NCI-H2196 treated with DMSO at 0.1 percent for 48 hours (cell line): Measurements from ENCODE around the gene INPP5A.

ENCODE experiments used
- DNase-seq: peaks from one replicate; lab custom pipeline; 2025; ENCODE audit not compliant: unreplicated experiment; lab: John Stamatoyannopoulos, UW

The INPP5A gene

GRCh38 chr10:132534391-132535064 is 3.1 kb upstream of the INPP5A start:
- DNase-seq, result no peak

DNA sequence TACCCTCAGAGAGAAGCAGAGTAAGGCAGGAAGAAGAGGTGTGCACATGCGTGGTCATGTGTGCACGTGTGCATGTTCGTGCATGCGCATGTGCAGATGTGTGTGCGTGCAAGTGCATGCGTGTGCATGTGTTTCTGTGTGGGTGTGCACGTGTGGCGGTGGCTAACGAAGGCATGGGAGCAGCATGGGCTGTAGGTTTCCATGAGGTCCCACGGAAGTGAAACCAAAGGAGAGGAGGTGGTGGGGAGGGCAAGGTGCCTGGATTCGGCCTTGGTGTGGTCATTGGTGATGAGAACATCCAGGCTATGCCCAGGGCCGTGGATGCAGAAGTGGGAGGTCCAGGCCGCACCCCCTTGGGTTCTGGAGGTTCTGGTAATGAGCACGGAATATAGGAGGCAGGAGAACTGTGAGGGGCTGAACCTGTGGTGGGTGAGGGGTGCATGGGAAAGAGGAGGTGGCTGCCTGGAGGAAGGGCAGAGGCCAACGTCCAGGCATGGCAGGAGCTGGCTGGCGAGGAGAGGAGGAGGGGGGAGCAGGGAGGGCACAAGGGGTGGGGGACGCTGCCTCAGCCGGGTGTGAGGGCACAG is 2.4 kb upstream of the INPP5A start:
- DNase-seq, result no peak

- no peak for DNase-seq
Observed at GRCh38 chr10:132536241-132536876, 1.2 kb upstream of the INPP5A start.

GRCh38 chr10:132536877-132537683 is 507 bp upstream of the INPP5A start:
- no peak for DNase-seq

GRCh38 chr10:132538031-132538789 is 623 bp downstream of the INPP5A start:
- DNase-seq, result no peak

DNA sequence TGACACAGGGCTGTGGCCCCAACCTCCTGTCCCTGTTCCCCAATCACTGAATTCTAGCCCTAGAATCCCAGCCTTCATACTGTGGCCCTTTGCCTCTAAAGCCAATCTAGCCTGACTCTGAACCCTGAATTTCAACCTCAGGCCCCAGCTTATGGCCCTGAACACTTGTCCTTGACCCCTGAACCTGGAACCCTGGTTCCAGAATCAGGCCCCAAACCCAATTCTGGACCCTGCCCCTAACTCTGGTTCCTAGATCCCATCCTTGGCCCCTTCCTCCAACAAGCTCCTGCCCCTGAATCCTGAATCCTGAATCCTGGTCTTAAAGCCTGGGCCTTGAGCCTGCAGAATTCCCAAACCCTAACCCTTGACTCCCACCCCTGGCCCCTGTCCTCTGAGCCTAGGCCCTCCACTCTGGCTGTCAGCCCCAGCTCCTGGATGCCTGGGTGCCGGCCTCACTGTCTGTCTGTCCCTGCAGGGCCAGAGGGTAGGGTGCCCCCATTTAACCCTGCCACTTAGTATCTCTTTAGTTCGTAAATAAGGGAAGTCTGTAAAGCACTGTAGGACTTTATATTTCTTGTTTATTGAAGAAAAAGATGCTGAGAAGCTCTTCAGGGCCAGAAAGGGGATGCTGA is 1.3 kb downstream of the INPP5A start:
- DNase-seq, result no peak

DNA sequence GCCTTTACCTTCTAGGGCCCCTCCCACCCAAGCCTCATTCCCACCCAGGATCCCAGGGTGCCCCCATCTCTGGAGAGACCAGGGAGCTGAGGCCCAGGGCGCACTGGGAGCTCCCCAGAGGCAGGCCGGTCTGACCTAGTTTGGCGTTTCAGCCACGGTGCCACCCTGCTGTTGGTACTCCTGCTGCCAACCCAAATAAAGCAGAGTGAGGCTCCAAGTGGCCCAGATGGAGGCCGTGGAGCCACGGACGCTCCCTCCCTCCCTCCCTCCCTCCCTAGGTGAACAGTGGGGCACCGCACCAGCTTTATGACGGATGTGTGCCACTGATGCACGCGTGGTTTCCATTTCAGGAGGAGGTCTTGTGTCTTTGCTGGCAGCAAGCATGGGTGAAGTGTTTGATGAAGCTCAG is 1.8 kb downstream of the INPP5A start:
- DNase-seq, result no peak

DNA sequence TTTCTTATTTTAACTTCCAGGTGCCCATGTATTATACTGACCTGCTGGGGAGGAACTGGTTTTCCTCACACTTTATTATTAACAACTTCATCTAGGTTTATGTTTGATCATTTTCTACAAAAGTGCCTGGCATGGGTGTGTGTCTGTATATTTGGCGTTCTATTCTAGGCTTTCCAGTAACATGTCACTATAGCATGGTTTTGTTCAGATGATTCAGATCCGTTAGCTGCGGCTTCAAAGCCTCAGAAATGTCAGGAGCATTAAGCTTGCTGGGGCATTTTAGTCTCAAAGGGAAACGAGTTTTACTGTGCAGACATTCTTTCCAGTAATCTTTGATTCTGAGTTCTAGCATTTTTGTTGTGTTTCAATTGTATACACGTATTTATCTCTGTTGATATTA is 2.3 kb downstream of the INPP5A start:
- DNase-seq, result no peak

GRCh38 chr10:132540456-132540855 is 2.9 kb downstream of the INPP5A start:
- no peak for DNase-seq

DNA sequence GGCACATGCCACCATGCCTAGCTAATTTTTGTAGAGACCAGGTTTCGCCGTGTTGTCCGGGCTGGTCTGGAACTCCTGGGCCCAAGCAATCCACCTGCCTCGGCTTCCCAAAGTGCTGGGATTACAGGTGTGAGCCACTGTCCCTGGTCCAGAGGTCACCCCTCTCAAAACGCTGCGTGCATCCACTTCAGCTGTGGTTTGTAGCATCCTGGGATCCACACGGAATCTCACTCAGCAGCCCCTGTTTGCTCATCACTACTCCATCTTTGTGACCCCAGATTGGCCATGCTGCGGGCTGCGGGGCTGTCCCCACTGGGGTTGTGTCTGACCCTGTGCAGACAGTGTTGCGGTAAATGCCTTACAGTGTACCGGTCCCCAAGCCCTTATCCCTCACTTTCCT is 3.5 kb downstream of the INPP5A start:
- DNase-seq, result no peak

DNA sequence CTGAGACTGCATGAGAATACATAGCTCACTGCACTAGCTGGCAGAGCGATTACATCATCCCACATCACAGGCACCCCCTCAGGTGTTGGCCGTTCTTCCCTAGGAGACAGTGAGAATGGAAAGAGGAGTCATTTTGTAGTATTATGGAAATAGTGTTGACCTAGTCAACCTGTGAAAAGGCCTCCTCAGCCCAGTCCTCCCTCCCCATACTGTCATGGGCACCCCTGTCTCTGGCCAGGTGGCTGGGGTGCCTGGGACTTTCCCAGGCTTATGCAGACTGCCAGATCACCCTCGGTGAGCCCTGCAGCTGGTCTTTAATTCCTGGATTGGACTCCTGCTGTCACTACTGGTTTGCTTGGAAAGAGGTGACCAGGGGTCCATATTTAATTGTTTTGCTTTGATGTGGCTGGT is 4.0 kb downstream of the INPP5A start:
- no peak for DNase-seq

DNA sequence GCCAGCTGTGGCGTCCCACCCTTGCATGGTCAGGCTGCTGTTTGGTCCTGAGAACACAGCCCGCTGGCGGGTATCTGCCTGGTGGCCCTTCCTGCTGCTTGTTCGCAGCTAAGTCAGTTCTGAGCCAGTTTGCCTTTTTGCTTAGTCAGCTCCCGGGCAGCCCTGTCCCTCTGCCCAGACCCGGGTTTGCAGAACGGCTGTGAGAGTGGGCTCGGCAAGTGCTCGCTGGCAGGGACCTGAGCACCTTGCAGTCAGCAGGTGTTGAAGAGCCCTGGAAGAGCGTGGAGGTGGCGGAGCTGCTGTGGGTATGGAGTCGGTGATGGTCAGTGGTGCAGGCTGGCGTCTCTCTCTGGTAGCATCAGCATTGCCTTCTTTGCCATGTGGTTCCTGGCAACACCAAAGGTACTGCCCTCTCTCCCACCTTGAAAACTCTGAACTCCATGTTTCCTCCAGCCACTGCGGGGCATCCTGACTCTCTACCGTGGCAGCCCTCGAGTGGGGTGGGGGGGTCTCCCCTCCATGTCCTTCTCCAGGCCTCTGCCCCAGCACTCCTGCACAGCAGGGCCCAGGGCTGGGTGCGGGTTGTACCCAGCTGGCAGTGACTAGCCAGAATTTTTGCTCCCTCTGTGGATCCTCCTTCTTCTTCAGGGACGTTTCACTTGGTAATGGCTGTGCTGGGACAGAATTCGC is 4.6 kb downstream of the INPP5A start:
- DNase-seq, result no peak

- no peak for DNase-seq
Observed at GRCh38 chr10:132542819-132543218, 5.2 kb downstream of the INPP5A start.

DNA sequence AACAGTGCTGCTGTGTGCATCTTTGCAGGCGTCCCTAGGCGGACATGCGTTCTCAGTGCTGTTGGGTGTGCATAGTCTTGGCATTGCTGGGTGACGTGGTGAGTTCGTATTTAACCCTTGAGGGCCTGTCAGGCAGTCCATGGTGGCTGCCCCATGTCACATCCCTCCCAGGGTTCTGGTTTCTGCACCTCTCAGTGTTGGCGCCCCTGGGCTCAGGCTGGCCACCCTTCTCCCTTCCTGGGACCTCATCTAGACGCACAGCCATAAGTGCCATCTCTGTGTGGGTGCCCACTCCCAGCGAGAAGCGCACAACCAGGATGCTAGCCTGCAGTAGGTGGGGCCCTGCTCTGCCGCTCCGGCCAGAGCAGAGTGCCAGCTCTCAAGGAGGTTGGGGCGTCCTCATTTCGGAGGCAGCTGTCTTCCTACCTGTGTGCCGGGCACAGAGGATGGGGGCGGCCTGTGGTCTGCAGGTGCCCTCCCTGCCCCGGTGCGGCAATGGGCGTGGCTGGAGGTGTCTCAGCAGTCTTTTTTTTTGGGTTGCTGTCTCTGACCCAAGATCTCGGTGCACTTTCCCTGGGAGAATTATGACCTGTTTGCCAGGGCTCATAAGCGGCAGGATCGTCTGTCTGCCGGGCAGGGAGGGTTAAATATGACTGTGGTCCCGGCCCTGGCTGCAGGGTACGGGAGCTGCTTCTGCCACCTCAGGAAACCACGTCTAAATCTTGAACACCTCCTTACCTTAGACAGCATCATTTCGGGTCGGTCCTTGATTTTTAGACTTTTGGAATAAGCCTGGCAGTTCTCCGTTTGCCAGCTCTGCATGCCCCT is 6.5 kb downstream of the INPP5A start:
- no peak for DNase-seq

DNA sequence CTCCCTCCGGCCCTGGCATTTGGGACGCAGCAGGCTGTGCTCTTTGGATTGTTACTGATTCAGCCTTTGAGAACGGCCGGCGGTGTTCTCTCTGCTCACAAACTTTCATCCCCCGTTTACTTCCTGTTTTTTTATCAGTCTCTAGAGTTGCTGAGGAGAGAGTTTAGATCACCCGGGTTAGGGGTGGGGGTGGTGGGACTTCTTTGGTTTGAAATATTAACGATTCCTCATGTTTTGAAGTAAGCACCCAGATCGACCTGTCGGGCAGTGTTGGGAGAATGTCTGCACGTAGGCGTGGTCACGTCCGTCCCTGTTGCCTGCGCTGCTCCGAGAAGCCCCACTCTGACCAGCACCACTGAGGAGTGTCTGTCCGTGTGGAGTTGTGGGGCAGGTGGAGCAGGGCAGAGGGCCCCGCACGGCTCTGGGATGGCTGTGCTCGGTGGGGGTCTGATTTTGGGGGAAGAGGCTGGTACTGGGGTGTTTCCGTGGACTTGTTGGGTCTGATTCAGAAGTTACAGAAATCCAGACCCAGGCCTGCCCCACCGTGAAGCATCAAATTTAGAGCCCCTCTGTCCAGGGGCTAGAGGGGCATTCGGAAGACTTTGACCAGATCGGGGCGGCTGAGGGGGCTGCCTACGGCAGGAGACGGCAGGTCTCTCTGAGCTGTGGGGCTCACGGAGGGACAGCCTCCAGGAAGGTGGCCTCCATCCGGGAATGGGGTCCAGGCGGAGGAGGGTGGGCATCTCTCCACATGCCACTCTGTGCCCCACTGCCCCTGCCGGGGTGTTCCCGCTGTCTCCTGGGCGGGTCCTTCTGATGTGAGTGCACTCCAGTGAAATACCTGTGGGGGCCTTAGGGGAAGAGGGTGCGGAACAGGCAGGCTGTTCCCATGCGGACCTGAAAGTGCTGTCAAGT is 7.4 kb downstream of the INPP5A start:
- no peak for DNase-seq

- DNase-seq, result no peak
Observed at GRCh38 chr10:132545659-132546367, 8.2 kb downstream of the INPP5A start.
